GM18498 (cell line): Measurements from ENCODE around the gene PNLIP.

Source experiments
- ATAC-seq: cut with Tn5 transposase; IDR thresholded peaks from one replicate; pipeline ENCODE4 v1.9.1; 2021; ENCODE audit warnings: mild to moderate bottlenecking, moderate library complexity; ENCODE audit not compliant: unreplicated experiment

PNLIP gene

GRCh38 chr10:116545756-116546155 is at the start of gene PNLIP:
Gene PNLIP, plus strand, starts transcription at chr10:116545931. Its CDS starts 162 bp downstream, at chr10:116546093.
- no peak for ATAC-seq

DNA sequence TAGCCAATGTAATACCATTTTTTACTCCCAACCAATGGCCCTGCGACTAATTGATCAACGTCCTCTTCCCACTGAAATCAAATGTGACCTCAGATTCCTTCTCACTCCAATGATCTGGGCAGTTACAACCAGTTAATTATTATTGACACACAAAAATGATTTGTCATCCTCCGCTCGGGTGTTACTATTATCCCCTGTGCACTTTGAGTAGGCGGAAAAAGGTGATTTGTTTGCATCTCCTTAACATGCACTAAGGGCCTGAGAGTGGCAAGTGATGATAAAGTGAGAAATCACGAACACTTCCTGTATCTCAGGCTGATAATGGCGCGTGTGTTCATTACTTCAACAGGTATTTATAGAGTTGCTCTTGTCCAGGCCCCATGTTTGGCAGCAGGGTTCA is 40.9 kb upstream of the PNLIP start:
- no peak for ATAC-seq

GRCh38 chr10:116510565-116510964 is 35.2 kb upstream of the PNLIP start:
- no peak for ATAC-seq

GRCh38 chr10:116511365-116511764 is 34.4 kb upstream of the PNLIP start:
- no peak for ATAC-seq

DNA sequence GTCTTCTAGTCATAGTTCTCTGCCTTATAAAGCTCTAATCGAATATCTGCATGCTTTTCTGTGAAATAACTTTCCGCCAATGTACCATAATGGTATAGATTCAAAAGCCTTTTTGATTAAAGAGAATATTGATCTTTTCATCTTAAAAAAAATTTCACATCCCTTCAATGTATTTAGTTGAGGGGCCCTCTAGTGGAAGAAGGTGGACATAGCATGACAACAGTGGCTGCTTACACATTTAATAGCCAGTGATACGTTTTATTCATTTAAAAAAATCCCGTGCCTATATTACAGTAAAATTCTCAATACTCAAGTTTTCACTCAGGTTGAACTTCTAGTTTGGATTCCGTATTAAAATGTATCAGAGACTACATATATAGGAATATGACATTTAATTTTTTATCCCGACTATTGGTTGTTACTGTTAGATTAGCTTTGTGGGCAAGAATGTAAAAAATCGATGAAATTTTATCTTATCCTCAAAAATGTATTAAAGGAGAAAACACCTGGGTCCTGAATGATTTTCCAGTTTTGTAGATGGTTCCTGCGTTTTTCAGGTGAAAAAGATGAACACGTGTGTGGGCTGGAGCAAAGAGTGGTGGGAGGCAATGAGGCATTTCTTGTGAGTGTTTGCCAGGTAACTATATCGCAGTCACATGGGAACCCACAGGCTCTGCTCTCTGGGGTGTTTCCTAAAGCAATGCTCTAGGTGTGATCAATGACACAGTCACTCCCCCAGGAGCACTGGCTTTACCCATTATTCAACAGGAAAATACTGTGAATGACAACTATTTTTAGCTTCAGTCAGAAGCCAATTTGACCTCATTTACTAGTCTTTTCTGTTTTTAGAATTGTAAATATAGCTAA is 24.1 kb upstream of the PNLIP start:
- peak; percentile 63 for ATAC-seq

- ATAC-seq = no peak
These were observed 22.8 kb upstream of the PNLIP start for GRCh38 chr10:116522803-116523381.

DNA sequence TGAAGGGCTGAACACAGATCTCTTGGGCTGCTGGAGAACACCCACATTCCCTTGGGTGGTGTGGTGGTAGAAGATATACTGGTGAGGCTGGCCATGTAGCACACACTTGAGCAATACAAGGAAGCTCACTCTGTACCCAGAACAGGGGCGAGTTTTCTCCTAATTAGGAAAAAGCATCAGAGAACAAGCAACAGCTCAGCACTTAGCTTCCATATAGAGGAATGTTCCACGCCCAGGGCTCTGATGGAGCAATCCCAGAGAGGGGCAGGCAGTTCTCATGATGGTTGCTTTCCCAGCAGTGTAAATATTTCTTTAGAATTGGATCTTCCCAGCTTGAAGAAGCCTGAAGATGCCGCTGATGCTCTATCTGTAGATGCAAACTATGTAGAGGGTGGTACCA is 21.0 kb upstream of the PNLIP start:
- ATAC-seq = no peak

GRCh38 chr10:116526219-116526618 is 19.5 kb upstream of the PNLIP start:
- ATAC-seq = no peak

- ATAC-seq = no peak
These were observed 8.9 kb upstream of the PNLIP start for GRCh38 chr10:116536810-116537209.

- no peak for ATAC-seq
These were observed 7.3 kb upstream of the PNLIP start for GRCh38 chr10:116538456-116538855.

DNA sequence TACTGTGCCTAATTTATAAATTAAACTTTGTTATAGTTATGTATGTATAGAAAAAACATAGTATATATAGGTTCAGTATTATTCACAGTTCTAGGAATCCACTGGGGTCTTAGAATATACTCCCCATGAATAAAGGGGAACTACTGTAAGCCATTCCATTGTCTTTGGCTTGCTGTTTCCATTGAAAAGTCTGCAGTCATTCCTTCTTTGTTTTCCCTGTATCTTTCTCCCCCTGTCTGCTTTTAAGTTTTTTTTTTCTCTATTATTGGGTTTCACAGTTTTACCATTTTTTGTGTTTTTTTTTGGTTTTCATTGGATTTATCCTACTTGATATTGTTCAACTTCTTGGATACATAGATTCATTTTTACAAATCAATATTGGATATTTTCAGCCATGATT is 6.7 kb upstream of the PNLIP start:
- ATAC-seq = no peak

DNA sequence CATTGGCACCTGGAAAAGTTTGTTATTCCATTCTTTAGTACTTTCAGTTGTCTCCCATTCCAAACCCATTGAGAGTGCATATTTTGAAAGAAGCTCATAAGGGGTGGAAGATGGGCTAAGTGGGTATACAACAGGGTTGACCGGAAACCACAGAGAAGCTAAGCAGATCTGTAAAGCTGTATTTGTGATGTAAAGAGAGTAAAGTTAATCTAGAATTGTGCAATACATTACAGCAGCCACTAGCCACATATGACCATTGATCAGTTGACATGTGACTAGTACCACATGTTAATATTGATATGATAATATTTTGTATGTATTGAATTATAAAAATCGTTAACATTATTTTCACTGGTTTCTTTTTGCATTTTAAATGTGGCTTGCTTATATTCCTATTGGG is 4.9 kb upstream of the PNLIP start:
- ATAC-seq = no peak

- ATAC-seq = no peak
These were observed 3.6 kb upstream of the PNLIP start for GRCh38 chr10:116542007-116542677.

DNA sequence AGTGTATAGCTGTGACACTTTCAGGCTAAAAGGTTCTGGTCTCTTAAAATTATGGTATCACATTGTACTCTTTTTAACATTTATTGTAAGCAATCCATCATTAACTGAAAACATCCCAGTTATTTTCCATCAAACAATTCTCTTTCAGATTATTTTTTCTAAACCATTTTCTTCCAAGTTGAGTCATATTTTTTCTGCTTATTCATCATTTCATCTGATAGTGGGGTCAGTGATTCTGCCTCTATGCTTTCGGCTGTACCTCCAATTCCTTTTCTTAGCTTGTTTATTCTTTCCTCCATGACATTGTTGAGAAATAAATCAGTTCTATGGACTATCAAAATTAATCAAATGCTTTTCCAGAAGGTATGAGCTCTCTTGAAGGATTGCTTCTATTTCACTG is 609 bp upstream of the PNLIP start:
- no peak for ATAC-seq

GRCh38 chr10:116548301-116548700 is 2.6 kb downstream of the PNLIP start:
- ATAC-seq = no peak

DNA sequence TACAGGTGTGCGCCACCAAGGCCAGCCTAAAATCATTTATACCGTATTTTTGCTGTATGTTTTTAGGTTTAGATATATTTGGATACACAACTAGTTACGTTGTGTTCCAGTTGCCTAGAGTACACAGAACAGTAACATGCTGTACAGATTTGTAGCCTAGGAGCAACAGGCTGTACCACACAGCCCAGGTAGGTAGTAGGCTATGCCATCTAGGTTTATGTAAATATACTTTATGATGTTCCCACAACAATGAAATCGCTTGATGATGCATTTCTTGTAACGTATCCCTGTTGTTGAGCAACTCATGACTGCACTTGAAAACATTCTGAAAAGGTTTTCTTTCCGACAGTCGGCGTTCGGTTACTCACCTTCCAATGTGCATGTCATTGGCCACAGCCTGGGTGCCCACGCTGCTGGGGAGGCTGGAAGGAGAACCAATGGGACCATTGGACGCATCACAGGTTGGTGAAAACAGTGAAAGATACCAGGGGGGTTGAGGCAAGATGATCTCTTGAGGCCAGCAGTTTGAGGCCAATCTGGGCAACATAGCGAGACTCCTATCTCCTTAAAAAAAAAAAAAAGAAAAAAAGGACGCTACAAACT is 7.7 kb downstream of the PNLIP start:
- no peak for ATAC-seq

- no peak for ATAC-seq
These were observed 8.9 kb downstream of the PNLIP start for GRCh38 chr10:116554628-116555027.

DNA sequence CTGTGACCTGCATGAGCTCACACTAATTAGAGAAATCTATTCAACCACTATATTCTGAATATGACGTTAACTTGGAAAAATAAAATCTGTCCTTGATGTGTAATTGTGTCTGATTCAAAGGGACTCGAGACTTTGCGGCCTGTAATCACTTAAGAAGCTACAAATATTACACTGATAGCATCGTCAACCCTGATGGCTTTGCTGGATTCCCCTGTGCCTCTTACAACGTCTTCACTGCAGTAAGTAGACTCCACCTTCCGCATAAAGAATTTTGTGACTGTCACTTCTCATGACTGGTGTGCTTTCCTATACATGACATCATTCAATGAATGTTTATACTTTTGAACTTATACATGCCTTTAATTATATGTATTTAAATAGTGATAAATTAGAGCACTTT is 10.1 kb downstream of the PNLIP start:
- no peak for ATAC-seq

GRCh38 chr10:116557305-116557880 is 11.7 kb downstream of the PNLIP start:
- ATAC-seq = no peak

DNA sequence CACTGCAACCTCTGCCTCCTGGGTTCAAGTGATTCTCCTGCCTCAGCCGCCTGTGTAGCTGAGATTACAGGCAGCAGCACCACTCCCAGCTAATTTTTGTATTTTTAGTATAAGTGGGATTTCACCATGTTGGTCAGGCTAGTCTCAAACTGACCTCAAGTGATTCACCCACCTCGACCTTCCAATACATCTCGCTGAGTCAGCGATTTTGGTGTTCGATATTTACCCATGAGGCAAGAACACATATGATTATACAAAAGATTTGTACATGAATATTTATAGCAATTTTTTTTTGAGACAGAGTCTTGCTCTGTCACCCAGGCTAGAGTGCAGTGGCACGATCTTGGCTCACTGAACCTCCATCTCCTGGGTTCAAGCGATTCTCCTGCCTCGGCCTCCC is 19.8 kb downstream of the PNLIP start:
- no peak for ATAC-seq

- ATAC-seq = no peak
These were observed 21.2 kb downstream of the PNLIP start for GRCh38 chr10:116566932-116567331.
